ENCODE data around the gene FBXL16. TPM values are rescaled to one million over a fixed set of nuclear protein-coding genes. Genes with fewer than 3 reads are reported as not detected.
A peak's percentile ranks its signal among the peaks of the same experiment; 100 is the strongest.

Gene FBXL16
- total RNA-seq, 2 donors from 2014 or later = 1.0 to 2.3 TPM

GRCh38 chr16:735982-736453, 30.4 kb upstream of the FBXL16 start:
- H3K4me1 ChIP-seq = peaks cover 12% of the 10 kb centered on the region
- 88 to 91% methylated on average over 12 to 13 of the region's 13 CpGs for WGBS, 2 donors
- no peaks in the 10 kb centered on the region for H3K9me3 ChIP-seq
- ATAC-seq = no peak
- peaks cover 5 to 15% of the 10 kb centered on the region in 2 donors for H3K36me3 ChIP-seq (replicated peaks in 1 of 2; ENCODE audit: insufficient read depth in 1 of 2, low read depth in 2 of 2)
- no peak overlapping the region for H3K27ac ChIP-seq
- intact Hi-C loops (cut with DNase I) = no loop called here
- no peak overlapping the region for H3K4me3 ChIP-seq
- no peak for DNase-seq
- H3K27me3 ChIP-seq = no peaks in the 10 kb centered on the region
- TF ChIP-seq, protein P1, sequence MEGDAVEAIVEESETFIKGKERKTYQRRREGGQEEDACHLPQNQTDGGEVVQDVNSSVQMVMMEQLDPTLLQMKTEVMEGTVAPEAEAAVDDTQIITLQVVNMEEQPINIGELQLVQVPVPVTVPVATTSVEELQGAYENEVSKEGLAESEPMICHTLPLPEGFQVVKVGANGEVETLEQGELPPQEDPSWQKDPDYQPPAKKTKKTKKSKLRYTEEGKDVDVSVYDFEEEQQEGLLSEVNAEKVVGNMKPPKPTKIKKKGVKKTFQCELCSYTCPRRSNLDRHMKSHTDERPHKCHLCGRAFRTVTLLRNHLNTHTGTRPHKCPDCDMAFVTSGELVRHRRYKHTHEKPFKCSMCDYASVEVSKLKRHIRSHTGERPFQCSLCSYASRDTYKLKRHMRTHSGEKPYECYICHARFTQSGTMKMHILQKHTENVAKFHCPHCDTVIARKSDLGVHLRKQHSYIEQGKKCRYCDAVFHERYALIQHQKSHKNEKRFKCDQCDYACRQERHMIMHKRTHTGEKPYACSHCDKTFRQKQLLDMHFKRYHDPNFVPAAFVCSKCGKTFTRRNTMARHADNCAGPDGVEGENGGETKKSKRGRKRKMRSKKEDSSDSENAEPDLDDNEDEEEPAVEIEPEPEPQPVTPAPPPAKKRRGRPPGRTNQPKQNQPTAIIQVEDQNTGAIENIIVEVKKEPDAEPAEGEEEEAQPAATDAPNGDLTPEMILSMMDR (IDR thresholded peaks at IDR 0.05) = no peak
- TF ChIP-seq POLR2A (IDR thresholded peaks at IDR 0.05) = no peak

DNA sequence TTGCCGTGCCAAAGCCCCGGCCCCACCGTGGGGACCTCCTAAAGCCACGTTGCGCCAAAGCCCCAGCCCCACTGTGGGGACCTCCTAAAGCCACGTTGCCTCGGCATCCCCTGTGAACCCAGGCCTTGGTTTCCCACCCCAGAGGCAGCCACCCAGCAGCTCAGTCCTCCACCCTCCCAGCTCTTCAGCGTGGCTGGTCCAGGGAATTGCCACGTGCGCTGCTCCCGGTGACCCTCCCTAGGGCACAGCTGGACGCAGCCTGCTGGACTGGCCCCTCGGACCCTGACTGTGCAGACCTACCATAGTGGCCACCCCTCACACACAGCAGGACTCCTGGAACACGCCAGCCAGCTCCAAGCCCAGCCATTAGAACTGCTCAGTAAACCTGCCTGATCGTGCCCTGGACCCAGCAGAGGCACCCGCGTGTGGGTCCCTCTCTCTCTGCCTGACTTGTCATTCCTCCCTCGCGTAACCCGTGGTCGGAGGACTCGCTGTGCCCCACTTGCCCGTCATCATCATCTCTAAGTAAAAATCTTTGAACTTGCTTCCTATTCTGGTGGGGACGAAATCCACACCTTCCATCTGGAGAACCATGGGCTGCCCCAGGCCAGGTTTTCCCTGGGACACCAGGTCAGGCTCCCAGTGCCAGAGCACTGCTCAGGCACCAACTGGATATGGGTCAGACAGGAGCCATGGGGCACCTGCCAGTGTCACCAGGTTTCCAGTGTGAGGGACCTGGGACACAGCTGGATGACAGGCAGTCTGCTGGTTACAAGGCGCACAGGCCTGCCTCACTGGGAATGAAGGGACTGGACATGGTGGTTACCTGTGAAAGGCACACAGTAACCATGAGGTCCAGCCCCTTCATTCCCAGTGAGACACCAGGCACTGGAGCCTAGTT, 29.6 kb upstream of the FBXL16 start:
- Histone ChIP-seq H3K4me3 (no peak overlapping the region), H3K9me3 (no peaks in the 10 kb centered on the region), H3K36me3 (replicated peaks in 1 of 2; ENCODE audit: insufficient read depth in 1 of 2, low read depth in 2 of 2) (peaks cover 5 to 15% of the 10 kb centered on the region in 2 donors), H3K27ac (no peak overlapping the region), H3K27me3 (no peaks in the 10 kb centered on the region), H3K4me1 (peaks cover 11% of the 10 kb centered on the region)
- no peak for TF ChIP-seq POLR2A (IDR thresholded peaks at IDR 0.05)
- TF ChIP-seq, protein P1 (IDR thresholded peaks at IDR 0.05) = no peak
- no peak for DNase-seq
- no peak for ATAC-seq
- intact Hi-C loops (cut with DNase I) = no loop called here
- 92 to 94% methylated on average over 11 to 25 of the region's 25 CpGs for WGBS, 2 donors

DNA sequence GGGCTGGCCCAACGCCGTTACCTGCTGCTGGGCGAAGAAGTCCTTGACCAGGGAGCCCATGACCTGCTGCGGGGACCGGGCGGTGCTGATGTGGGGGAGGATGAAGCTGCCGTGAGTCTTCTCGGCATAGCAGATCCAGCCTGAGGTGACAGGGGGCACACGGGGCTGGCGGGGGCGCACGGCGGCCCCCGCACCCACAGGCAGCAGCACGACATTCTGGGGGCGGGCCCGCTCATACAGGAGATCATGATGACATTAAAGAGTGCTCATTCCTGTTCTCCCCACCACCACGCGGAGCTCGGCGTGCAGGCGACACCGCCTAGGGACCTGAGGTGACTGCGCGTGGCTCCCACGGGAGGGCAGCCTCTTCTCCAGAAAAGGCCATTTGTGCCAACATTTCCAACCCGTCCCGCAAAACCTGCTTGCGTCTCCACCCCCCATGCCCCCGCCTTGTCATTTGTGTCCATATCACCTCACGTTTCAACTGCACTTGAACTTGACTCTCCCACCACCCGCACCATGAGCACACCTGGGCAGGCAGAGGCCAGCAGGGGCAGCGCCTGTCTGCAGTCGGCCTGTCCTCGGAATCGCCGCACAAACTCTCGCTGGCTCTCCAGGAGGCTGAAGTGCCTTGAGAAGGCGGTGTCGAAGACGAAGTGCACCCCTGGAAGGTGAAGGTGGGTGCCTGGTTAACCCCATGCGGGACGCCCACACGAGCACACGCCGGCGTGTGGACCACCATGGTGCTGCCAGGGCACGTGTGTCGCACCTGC, 28.8 kb upstream of the FBXL16 start:
- DNase-seq = no peak
- no peak overlapping the region for H3K4me3 ChIP-seq
- WGBS, 2 donors = 91 to 94% methylated on average over 21 to 43 of the region's 49 CpGs
- intact Hi-C loops (cut with DNase I) = no loop called here
- ATAC-seq = no peak
- H3K36me3 ChIP-seq (replicated peaks in 1 of 2; ENCODE audit: insufficient read depth in 1 of 2, low read depth in 2 of 2) = peaks cover 5 to 15% of the 10 kb centered on the region in 2 donors
- H3K4me1 ChIP-seq = peaks cover 2% of the 10 kb centered on the region
- H3K9me3 ChIP-seq = no peaks in the 10 kb centered on the region
- no peak overlapping the region for H3K27ac ChIP-seq
- TF ChIP-seq, protein P1 (IDR thresholded peaks at IDR 0.05) = no peak
- TF ChIP-seq POLR2A (IDR thresholded peaks at IDR 0.05) = no peak
- no peaks in the 10 kb centered on the region for H3K27me3 ChIP-seq

- TF ChIP-seq, protein P1 (IDR thresholded peaks at IDR 0.05) = no peak
- no peak for TF ChIP-seq POLR2A (IDR thresholded peaks at IDR 0.05)
- H3K4me1 ChIP-seq = peaks cover 6% of the 10 kb centered on the region
- H3K36me3 ChIP-seq (replicated peaks in 1 of 2; ENCODE audit: insufficient read depth in 1 of 2, low read depth in 2 of 2) = peaks cover 5 to 15% of the 10 kb centered on the region in 2 donors
- intact Hi-C loops (cut with DNase I) = no loop called here
- WGBS, 2 donors = 87 to 95% methylated on average over 4 to 27 of the region's 34 CpGs
- H3K27ac ChIP-seq = no peak overlapping the region
- no peaks in the 10 kb centered on the region for H3K9me3 ChIP-seq
- H3K27me3 ChIP-seq = no peaks in the 10 kb centered on the region
- no peak overlapping the region for H3K4me3 ChIP-seq
- DNase-seq (peak in 1 of 4 donors; percentile 16), ATAC-seq (no peak)
Measured at GRCh38 chr16:733382-734207, 28.0 kb upstream of the FBXL16 start.

All from body of pancreas (tissue), 4 donors.